Colonic mucosa (tissue), 4 donors: ENCODE measurements around the gene DNAJC19. TPM values are rescaled to one million over a fixed set of nuclear protein-coding genes. Genes with fewer than 3 reads are reported as not detected.
"Not testable (repeated sequence)": the region's sequence is repeated elsewhere in the genome, so short reads cannot be mapped to it uniquely, and the experiment has no call there.

ENCODE experiments used
- DNase-seq: peaks from one replicate; pipeline ENCODE4 v3.0.0-alpha.2; 2020
- H3K27ac ChIP-seq: fragments of 200-600 bp; one replicate; pipeline ENCODE4 v1.8.0; 2021
- H3K27me3 ChIP-seq: fragments of 200-600 bp; one replicate; pipeline ENCODE4 v1.8.0; 2021
- H3K36me3 ChIP-seq: fragments of 200-600 bp; one replicate; pipeline ENCODE4 v1.8.0; 2021
- H3K4me1 ChIP-seq: fragments of 200-600 bp; one replicate; pipeline ENCODE4 v1.8.0; 2021; ENCODE audit warnings: mild to moderate bottlenecking
- H3K4me3 ChIP-seq: fragments of 200-600 bp; one replicate; pipeline ENCODE4 v1.8.0; 2021
- H3K9ac ChIP-seq, 2 donors: one replicate each; pipeline ENCODE4 v1.7.0; 2013; ENCODE audit warnings: control low read depth in 2 of 2, low read depth in 2 of 2, low read length in 2 of 2
- H3K9me3 ChIP-seq: fragments of 200-600 bp; one replicate; pipeline ENCODE4 v1.8.0; 2021
- CTCF ChIP-seq: fragments of 200-600 bp; IDR thresholded peaks from one replicate; pipeline ENCODE4 v1.8.0; 2022; ENCODE audit warnings: antibody characterized with exemption, mild to moderate bottlenecking
- intact Hi-C: fragments of 100-400 bp; cut with DNase I; formaldehyde crosslinking; loops from one replicate; pipeline ENCODE4 v1.14.1; 2022
- total RNA-seq, 2 donors: library from RNA; stranded (reverse); fragmentation: NEBNext Ultra II Directional in 1 of 2; extraction: Animal tissue kit (Norgen Biotek cat#: 25700) in 1 of 2; gene quantifications; one replicate each; pipeline ENCODE4 v1.2.1, GENCODE V29; 2021
- donor health status: healthy.
- donor health status: DM: no; HTN: no; CAD: no.
- donor health status: DM: no; HTN: no; CAD: no.

The DNAJC19 gene
- total RNA-seq, 2 donors from 2014 or later: 38.0 to 46.7 TPM

DNA sequence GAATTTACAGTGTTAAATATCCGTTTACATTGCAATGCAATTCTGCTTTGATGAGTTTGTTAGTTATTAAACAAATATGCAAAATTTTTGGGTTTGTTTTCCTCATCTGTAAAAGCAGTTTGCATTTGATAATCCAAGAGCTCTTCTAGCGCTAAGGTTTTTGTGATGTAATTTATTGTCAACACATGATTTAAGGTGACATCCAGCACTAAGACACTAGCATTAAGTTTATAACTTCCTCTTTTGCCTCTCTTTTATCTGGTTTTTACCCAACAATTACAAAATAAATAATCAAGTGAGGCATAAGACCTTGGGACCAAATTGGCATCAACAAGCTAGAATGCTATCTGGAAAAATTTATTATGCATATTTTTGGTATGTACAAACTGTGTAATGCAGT, 969 bp upstream of the DNAJC19 start:
- no peaks in the 10 kb centered on the region for H3K36me3 ChIP-seq
- H3K4me1 ChIP-seq: no peaks in the 10 kb centered on the region
- no peaks in the 10 kb centered on the region for H3K27me3 ChIP-seq
- no peak for DNase-seq
- H3K4me3 ChIP-seq: peak overlapping the region; percentile 64
- no peak overlapping the region for H3K27ac ChIP-seq
- no peak for TF ChIP-seq CTCF
- intact Hi-C loops: loop anchor here (10.0 kb wide), 1 partner anchor 66 kb away; no protein-coding TSS in a partner anchor
- no peak overlapping the region for H3K9ac ChIP-seq
- H3K9me3 ChIP-seq: no peaks in the 10 kb centered on the region

GRCh38 chr3:180987344-180987743, 2.2 kb downstream of the DNAJC19 start:
- Histone ChIP-seq H3K27ac (no peak overlapping the region), H3K36me3 (no peaks in the 10 kb centered on the region), H3K4me1 (no peaks in the 10 kb centered on the region), H3K4me3 (no peak overlapping the region), H3K9ac (no peak overlapping the region), H3K27me3 (no peaks in the 10 kb centered on the region), H3K9me3 (no peaks in the 10 kb centered on the region)
- TF ChIP-seq CTCF: no peak
- intact Hi-C loops: no loop called here
- no peak for DNase-seq

- intact Hi-C loops, H3K9ac ChIP-seq, H3K27me3 ChIP-seq, H3K27ac ChIP-seq, H3K9me3 ChIP-seq, DNase-seq, H3K36me3 ChIP-seq, H3K4me3 ChIP-seq, H3K4me1 ChIP-seq: not testable (repeated sequence)
Measured at GRCh38 chr3:180986366-180986765, 3.2 kb downstream of the DNAJC19 start.

- no peak for TF ChIP-seq CTCF
- Histone ChIP-seq H3K27me3 (no peaks in the 10 kb centered on the region), H3K4me1 (no peaks in the 10 kb centered on the region), H3K4me3 (no peak overlapping the region), H3K9me3 (no peaks in the 10 kb centered on the region), H3K9ac (no peak overlapping the region), H3K36me3 (no peaks in the 10 kb centered on the region), H3K27ac (no peak overlapping the region)
- DNase-seq: no peak
- intact Hi-C loops: no loop called here
Measured at GRCh38 chr3:180983136-180983535, 6.4 kb downstream of the DNAJC19 start.

DNA sequence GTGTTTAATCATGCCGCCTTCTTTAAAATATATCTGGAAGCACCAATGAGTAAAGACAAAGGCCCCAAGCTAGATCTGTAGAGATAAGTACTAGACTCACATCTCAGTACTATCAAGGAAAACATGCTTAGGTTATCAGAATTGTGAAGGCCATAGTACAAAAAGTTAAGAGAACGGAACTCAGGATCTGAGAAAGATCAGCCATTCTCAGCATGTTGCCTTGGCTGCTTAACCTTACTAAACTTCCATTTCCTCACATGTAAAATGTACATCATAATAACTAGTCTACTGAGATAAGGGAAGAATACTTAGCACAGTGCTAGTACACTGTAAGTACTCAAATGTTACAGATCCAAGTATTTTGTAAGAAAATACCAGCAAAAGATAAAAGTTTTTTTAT, 7.6 kb downstream of the DNAJC19 start:
- no peaks in the 10 kb centered on the region for H3K36me3 ChIP-seq
- no peak for DNase-seq
- no peak overlapping the region for H3K27ac ChIP-seq
- H3K4me1 ChIP-seq: no peaks in the 10 kb centered on the region
- H3K4me3 ChIP-seq: no peak overlapping the region
- H3K9ac ChIP-seq: no peak overlapping the region
- no peak for TF ChIP-seq CTCF
- H3K9me3 ChIP-seq: no peaks in the 10 kb centered on the region
- H3K27me3 ChIP-seq: no peaks in the 10 kb centered on the region
- intact Hi-C loops: no loop called here

DNA sequence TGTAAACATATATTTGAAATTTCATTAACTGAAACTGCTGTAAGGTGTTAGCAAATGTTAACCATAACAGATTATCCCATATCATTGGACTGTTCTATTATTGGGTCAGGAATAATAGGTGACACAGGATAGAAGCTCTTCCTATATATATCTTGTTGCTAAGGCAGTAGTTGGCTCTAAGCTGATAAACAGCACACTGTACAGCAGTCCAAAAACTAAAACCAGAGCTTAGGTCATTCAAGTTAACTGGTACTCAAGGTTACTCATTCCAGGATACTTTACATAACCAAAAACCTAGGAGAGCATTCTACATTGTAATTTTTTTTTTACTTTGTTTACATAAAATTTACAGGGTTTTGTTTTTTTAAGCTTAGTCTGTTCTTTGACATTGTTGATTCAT, 8.9 kb downstream of the DNAJC19 start:
- no peaks in the 10 kb centered on the region for H3K4me1 ChIP-seq
- H3K9ac ChIP-seq: no peak overlapping the region
- no peaks in the 10 kb centered on the region for H3K9me3 ChIP-seq
- no peak for DNase-seq
- no peaks in the 10 kb centered on the region for H3K27me3 ChIP-seq
- no peaks in the 10 kb centered on the region for H3K36me3 ChIP-seq
- no peak for TF ChIP-seq CTCF
- H3K27ac ChIP-seq: no peak overlapping the region
- intact Hi-C loops: no loop called here
- H3K4me3 ChIP-seq: no peak overlapping the region
